ENCODE data around the gene KCNJ5.

DNA sequence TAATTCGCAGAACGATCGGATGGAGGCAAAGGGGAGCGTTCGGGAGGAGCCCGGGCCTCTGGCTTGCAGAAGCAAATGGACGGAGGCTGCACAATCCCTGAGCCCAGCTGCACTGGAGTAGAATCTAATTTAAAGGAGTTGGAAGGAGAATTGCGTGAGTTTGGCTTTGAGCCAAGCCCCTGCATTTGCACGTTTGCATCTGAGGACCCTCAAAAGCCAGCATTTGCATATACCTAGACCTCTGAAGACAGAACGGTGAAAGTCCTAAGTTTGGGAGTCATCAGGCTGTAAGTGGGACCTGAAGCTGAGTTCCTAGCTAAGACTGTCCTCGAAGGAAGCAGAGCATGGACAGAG is 35.9 kb downstream of the KCNJ5 start:
- TF ChIP-seq POLR2A (IDR thresholded peaks at IDR 0.05): no peak
- TF ChIP-seq, protein P1, sequence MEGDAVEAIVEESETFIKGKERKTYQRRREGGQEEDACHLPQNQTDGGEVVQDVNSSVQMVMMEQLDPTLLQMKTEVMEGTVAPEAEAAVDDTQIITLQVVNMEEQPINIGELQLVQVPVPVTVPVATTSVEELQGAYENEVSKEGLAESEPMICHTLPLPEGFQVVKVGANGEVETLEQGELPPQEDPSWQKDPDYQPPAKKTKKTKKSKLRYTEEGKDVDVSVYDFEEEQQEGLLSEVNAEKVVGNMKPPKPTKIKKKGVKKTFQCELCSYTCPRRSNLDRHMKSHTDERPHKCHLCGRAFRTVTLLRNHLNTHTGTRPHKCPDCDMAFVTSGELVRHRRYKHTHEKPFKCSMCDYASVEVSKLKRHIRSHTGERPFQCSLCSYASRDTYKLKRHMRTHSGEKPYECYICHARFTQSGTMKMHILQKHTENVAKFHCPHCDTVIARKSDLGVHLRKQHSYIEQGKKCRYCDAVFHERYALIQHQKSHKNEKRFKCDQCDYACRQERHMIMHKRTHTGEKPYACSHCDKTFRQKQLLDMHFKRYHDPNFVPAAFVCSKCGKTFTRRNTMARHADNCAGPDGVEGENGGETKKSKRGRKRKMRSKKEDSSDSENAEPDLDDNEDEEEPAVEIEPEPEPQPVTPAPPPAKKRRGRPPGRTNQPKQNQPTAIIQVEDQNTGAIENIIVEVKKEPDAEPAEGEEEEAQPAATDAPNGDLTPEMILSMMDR (IDR thresholded peaks at IDR 0.05): no peak

Measured in uterus (tissue), 2 donors.